Ascending aorta (tissue), 2 donors: ENCODE measurements around the gene CCBE1. TPM values are rescaled to one million over a fixed set of nuclear protein-coding genes. Genes with fewer than 3 reads are reported as not detected.

ENCODE experiments used
- DNase-seq, 2 donors: peaks; one replicate each; pipeline ENCODE4 v3.0.0-alpha.2; 2019; ENCODE audit warnings: low spot score in 2 of 2
- H3K27ac ChIP-seq, 2 donors: fragments of 200-600 bp; sonication (generic); one replicate each; pipeline ENCODE4 v1.5.1; 2016 to 2017; ENCODE audit warnings: mild to moderate bottlenecking in 1 of 2
- H3K27me3 ChIP-seq: fragments of 200-600 bp; sonication (generic); one replicate; pipeline ENCODE4 v1.5.1; 2017
- H3K36me3 ChIP-seq, 2 donors: fragments of 200-600 bp; sonication (generic); one replicate each; pipeline ENCODE4 v1.5.1; 2016
- H3K4me1 ChIP-seq, 2 donors: fragments of 200-600 bp; sonication (generic); one replicate each; pipeline ENCODE4 v1.5.1; 2016 to 2017; ENCODE audit warnings: mild to moderate bottlenecking in 1 of 2
- H3K4me3 ChIP-seq, 2 donors: fragments of 200-600 bp; sonication (generic); one replicate each; pipeline ENCODE4 v1.5.1; 2016 to 2017; ENCODE audit warnings: mild to moderate bottlenecking in 1 of 2
- H3K9me3 ChIP-seq, 2 donors: fragments of 200-600 bp; sonication (generic); one replicate each; pipeline ENCODE4 v1.5.1; 2016
- CTCF ChIP-seq, 3 experiments: fragments of 200-600 bp in 2 of 3; fragments of 450-650 bp in 1 of 3; sonication (generic) in 2 of 3; IDR thresholded peaks; one replicate each; pipeline ENCODE4 v1.5.1; 2016 to 2019; ENCODE audit warnings: antibody characterized with exemption in 3 of 3, mild to moderate bottlenecking in 1 of 3, moderate library complexity in 1 of 3
- intact Hi-C: fragments of 100-400 bp; cut with DNase I; formaldehyde crosslinking; loops from one replicate; pipeline ENCODE4 v1.15.1; 2023
- total RNA-seq: library from RNA; depleted of rRNA; stranded (reverse); fragments of >200 nt; gene quantifications from one replicate; pipeline ENCODE4 v1.1.0, GENCODE V29; 2016

CCBE1 gene
- total RNA-seq, 1 donor from 2014 or later: 0.32 TPM

- Histone ChIP-seq H3K27ac (no peak overlapping the region), H3K27me3 (no peaks in the 10 kb centered on the region), H3K36me3 (no peaks in the 10 kb centered on the region), H3K4me3 (no peak overlapping the region), H3K4me1 (no peaks in the 10 kb centered on the region), H3K9me3 (no peaks in the 10 kb centered on the region)
- intact Hi-C loops: no loop called here
- DNase-seq: no peak
- TF ChIP-seq CTCF (IDR thresholded peaks at IDR 0.05): no peak
These were observed 12.4 kb downstream of the CCBE1 start for GRCh38 chr18:59684777-59685176.

- H3K27me3 ChIP-seq: no peaks in the 10 kb centered on the region
- H3K4me1 ChIP-seq: no peaks in the 10 kb centered on the region
- TF ChIP-seq CTCF (IDR thresholded peaks at IDR 0.05): no peak
- intact Hi-C loops: no loop called here
- no peaks in the 10 kb centered on the region for H3K9me3 ChIP-seq
- H3K4me3 ChIP-seq: no peak overlapping the region
- DNase-seq: no peak
- H3K36me3 ChIP-seq: no peaks in the 10 kb centered on the region
- no peak overlapping the region for H3K27ac ChIP-seq
These were observed 15.7 kb downstream of the CCBE1 start for GRCh38 chr18:59681521-59682004.

GRCh38 chr18:59681051-59681450, 16.2 kb downstream of the CCBE1 start:
- intact Hi-C loops: no loop called here
- H3K4me1 ChIP-seq: no peaks in the 10 kb centered on the region

GRCh38 chr18:59675346-59675745, 21.9 kb downstream of the CCBE1 start:
- Histone ChIP-seq H3K36me3 (no peaks in the 10 kb centered on the region), H3K4me1 (no peaks in the 10 kb centered on the region), H3K9me3 (no peaks in the 10 kb centered on the region), H3K27me3 (no peaks in the 10 kb centered on the region), H3K27ac (no peak overlapping the region), H3K4me3 (no peak overlapping the region)
- no peak for TF ChIP-seq CTCF (IDR thresholded peaks at IDR 0.05)
- intact Hi-C loops: no loop called here
- DNase-seq: no peak

More at GRCh38 chr18:59681051-59681450, 16.2 kb downstream of the CCBE1 start:
- H3K36me3 ChIP-seq: no peaks in the 10 kb centered on the region
- no peak for DNase-seq
- no peak overlapping the region for H3K27ac ChIP-seq
- no peaks in the 10 kb centered on the region for H3K9me3 ChIP-seq
- H3K27me3 ChIP-seq: no peaks in the 10 kb centered on the region
- H3K4me3 ChIP-seq: no peak overlapping the region
- TF ChIP-seq CTCF (IDR thresholded peaks at IDR 0.05): no peak

- Histone ChIP-seq H3K36me3 (no peaks in the 10 kb centered on the region), H3K4me3 (no peak overlapping the region), H3K4me1 (no peaks in the 10 kb centered on the region), H3K9me3 (no peaks in the 10 kb centered on the region), H3K27ac (no peak overlapping the region), H3K27me3 (no peaks in the 10 kb centered on the region)
- intact Hi-C loops: no loop called here
- DNase-seq: no peak
- no peak for TF ChIP-seq CTCF (IDR thresholded peaks at IDR 0.05)
These were observed 22.3 kb downstream of the CCBE1 start for GRCh38 chr18:59674903-59675270.
